NT2/D1 (cell line): ENCODE data around the gene MRTFA.
"Not testable (repeated sequence)": the region's sequence is repeated elsewhere in the genome, so short reads cannot be mapped to it uniquely, and the experiment has no call there.

ENCODE experiments used
- DNase-seq: peaks from one replicate; pipeline ENCODE4 v3.0.0-alpha.2; 2011; ENCODE audit warnings: low read depth, low spot score
- H3K27me3 ChIP-seq: 2 replicates; pipeline ENCODE4 v1.6.0; 2011; ENCODE audit warnings: mild to moderate bottlenecking; ENCODE audit not compliant: insufficient read length, insufficient read depth
- H3K36me3 ChIP-seq: 2 replicates; pipeline ENCODE4 v1.6.1; 2011; ENCODE audit warnings: mild to moderate bottlenecking, low read length, mixed read lengths; ENCODE audit not compliant: insufficient read depth, insufficient read length
- H3K4me1 ChIP-seq: 2 replicates; pipeline ENCODE4 v1.5.1; 2011; ENCODE audit not compliant: insufficient read depth, insufficient read length
- H3K4me3 ChIP-seq: 2 replicates; pipeline ENCODE4 v1.5.1; 2011; ENCODE audit warnings: low read depth; ENCODE audit not compliant: insufficient read length
- H3K9ac ChIP-seq: 2 replicates; pipeline ENCODE4 v1.6.0; 2011; ENCODE audit warnings: low read depth; ENCODE audit not compliant: insufficient read length
- H3K9me3 ChIP-seq: 2 replicates; pipeline ENCODE4 v1.5.1; 2011; ENCODE audit warnings: mild to moderate bottlenecking, low read length; ENCODE audit not compliant: insufficient read depth
- SUZ12 ChIP-seq: IDR thresholded peaks from 2 replicates; pipeline ENCODE4 v1.6.1; 2011; ENCODE audit not compliant: insufficient read length, insufficient read depth; ENCODE audit errors: extremely low read depth
- YY1 ChIP-seq: IDR thresholded peaks from 2 replicates; pipeline ENCODE4 v1.6.1; 2011; ENCODE audit not compliant: insufficient read length, insufficient read depth
- ZNF274 ChIP-seq: IDR thresholded peaks from 2 replicates; pipeline ENCODE4 v1.6.1; 2011; ENCODE audit warnings: mild to moderate bottlenecking, low read depth, low read length

The MRTFA gene

GRCh38 chr22:40594924-40595323, 41.6 kb downstream of the MRTFA start:
- H3K9me3 ChIP-seq, result no peaks in the 10 kb centered on the region
- no peaks in the 10 kb centered on the region for H3K27me3 ChIP-seq
- no peak for DNase-seq
- no peaks in the 10 kb centered on the region for H3K4me1 ChIP-seq
- no peak for TF ChIP-seq SUZ12
- TF ChIP-seq ZNF274, result no peak
- TF ChIP-seq YY1, result no peak
- no peak overlapping the region for H3K4me3 ChIP-seq
- no peak overlapping the region for H3K9ac ChIP-seq
- no peaks in the 10 kb centered on the region for H3K36me3 ChIP-seq

DNA sequence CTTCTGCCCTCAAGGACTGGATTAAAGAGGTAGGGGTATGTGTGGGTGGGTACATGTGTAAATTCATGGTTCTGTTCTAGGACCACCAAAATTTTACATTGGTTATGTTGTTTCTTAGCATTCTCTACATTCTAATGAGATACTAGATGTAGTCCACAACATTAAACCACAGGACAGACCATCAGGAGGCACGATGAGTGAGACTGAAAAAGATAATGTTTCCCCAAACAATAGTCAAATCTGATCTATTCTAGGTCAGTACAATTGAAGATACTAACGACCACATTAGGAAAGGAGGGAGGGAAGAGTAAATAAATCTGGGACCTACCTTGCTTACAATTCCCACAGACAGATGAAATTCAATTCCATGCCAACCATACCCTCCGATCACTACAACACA, 42.2 kb downstream of the MRTFA start:
- Histone ChIP-seq H3K4me1 (no peaks in the 10 kb centered on the region), H3K9me3 (no peaks in the 10 kb centered on the region), H3K27me3 (no peaks in the 10 kb centered on the region), H3K4me3 (no peak overlapping the region), H3K9ac (no peak overlapping the region), H3K36me3 (no peaks in the 10 kb centered on the region)
- no peak for TF ChIP-seq ZNF274
- no peak for DNase-seq

DNA sequence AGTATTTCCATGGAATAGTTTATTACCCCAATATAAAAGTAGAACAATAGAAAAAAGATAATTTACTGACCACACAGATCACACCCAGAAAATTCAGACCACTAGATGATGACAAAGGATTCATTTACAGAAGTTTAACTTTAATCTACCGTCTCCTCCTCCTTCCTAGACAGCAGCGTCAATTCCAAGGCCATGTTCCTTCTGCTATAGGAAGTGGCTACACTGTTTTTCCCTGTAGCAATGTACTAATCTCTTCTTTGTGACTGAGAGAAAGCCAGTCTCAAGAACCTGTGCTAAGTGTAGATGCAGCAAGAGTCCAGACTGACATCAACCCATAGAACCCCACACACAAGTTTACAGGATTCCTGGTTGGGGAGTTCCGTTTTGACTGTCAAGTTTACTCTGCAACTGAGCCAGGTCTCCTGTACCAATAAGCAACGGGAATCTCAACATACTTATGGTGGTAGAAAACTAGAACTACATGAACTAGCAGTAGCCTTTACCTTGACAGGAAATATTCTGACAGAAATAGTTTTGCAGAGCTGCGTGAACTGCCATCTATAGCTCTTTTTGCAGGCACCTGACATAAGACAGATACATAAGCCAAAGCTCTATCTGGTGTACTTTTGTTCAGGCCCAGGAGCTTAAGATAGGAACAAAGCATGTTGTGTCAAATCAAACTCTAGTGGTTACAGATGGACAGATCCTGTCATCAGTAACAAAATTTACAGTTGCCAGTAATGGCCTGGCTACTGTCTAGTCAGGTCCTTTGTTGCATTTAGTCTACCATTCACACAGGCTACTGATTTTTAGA, 42.9 kb downstream of the MRTFA start:
- no peaks in the 10 kb centered on the region for H3K27me3 ChIP-seq
- H3K4me1 ChIP-seq, result no peaks in the 10 kb centered on the region
- no peaks in the 10 kb centered on the region for H3K36me3 ChIP-seq
- TF ChIP-seq ZNF274 (no peak), SUZ12 (no peak)
- H3K9ac ChIP-seq, result no peak overlapping the region
- DNase-seq, result no peak
- no peaks in the 10 kb centered on the region for H3K9me3 ChIP-seq
- H3K4me3 ChIP-seq, result no peak overlapping the region

GRCh38 chr22:40592352-40593113, 44.0 kb downstream of the MRTFA start:
- no peak for DNase-seq
- Histone ChIP-seq H3K27me3 (no peaks in the 10 kb centered on the region), H3K36me3 (no peaks in the 10 kb centered on the region), H3K4me1 (no peaks in the 10 kb centered on the region), H3K4me3 (no peak overlapping the region), H3K9ac (no peak overlapping the region), H3K9me3 (no peaks in the 10 kb centered on the region)
- TF ChIP-seq YY1 (no peak), ZNF274 (no peak), SUZ12 (no peak)

DNA sequence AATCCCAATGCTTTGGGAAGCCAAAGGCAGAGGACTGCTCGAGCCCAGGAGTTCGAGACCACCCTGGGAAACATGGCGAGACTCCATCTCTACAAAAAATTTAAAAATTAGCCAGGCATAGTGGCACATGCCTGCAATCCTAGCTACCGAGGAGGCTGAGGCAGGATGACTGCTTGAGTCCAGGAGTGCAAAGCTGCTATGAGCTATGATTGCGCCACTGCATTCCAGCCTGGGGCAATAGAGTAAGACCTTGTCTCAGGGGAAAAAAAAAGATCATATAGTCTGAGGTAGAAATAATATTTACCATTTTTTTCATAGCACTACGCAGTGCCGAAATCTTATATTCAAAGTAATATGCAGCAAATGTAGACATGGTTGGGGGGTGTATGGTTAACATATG, 47.8 kb downstream of the MRTFA start:
- DNase-seq, result no peak
- no peak for TF ChIP-seq YY1
- TF ChIP-seq SUZ12, result no peak
- no peak for TF ChIP-seq ZNF274
- no peak overlapping the region for H3K4me3 ChIP-seq
- H3K27me3 ChIP-seq, result no peaks in the 10 kb centered on the region
- no peak overlapping the region for H3K9ac ChIP-seq
- H3K4me1 ChIP-seq, result no peaks in the 10 kb centered on the region
- no peaks in the 10 kb centered on the region for H3K9me3 ChIP-seq
- H3K36me3 ChIP-seq, result peaks cover 4% of the 10 kb centered on the region

DNA sequence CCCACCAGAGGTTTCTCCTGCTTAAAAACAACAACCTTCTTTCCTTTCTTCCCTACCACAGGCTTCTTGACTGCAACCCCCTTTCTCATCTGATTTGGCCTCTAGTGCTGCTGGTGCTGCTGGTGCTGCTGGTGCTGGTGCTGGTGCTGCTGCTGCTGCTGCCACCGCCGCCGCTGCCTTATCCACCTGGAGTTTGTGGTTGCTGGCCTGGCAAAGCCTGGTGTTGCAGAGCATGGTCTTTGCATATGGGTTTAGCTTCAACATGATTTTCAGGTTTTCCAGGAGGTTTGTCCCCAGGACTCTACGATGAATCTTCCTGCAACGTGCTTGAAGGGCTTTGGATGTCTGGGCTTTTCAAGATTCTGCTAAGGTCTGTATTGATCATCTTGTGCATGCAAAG, 49.7 kb downstream of the MRTFA start:
- TF ChIP-seq SUZ12 (no peak), ZNF274 (no peak), YY1 (no peak)

GRCh38 chr22:40585310-40585751, 51.2 kb downstream of the MRTFA start:
- no peaks in the 10 kb centered on the region for H3K27me3 ChIP-seq
- no peak for TF ChIP-seq SUZ12
- TF ChIP-seq ZNF274, result no peak
- no peak for TF ChIP-seq YY1
- H3K4me1 ChIP-seq, result no peaks in the 10 kb centered on the region
- peaks cover 7% of the 10 kb centered on the region for H3K36me3 ChIP-seq
- no peaks in the 10 kb centered on the region for H3K9me3 ChIP-seq
- DNase-seq, result no peak
- no peak overlapping the region for H3K4me3 ChIP-seq
- H3K9ac ChIP-seq, result no peak overlapping the region

More for the DNA sequence above, 49.7 kb downstream of the MRTFA start:
- Histone ChIP-seq H3K4me3 (no peak overlapping the region), H3K36me3 (peaks cover 7% of the 10 kb centered on the region), H3K27me3 (no peaks in the 10 kb centered on the region), H3K9ac (no peak overlapping the region), H3K4me1 (no peaks in the 10 kb centered on the region), H3K9me3 (no peaks in the 10 kb centered on the region)
- no peak for DNase-seq

GRCh38 chr22:40584766-40585165, 51.8 kb downstream of the MRTFA start:
- not testable (repeated sequence) for H3K9ac ChIP-seq, H3K9me3 ChIP-seq, H3K4me1 ChIP-seq, H3K27me3 ChIP-seq, DNase-seq, H3K36me3 ChIP-seq, H3K4me3 ChIP-seq
